TTC549 (cell line): ENCODE data around the gene FAM219A.
A peak's percentile ranks its signal among the peaks of the same experiment; 100 is the strongest.

Source experiments
- FAIRE-seq: peaks from 2 replicates; lab custom pipeline; 2012; peaks lifted over from hg19 to GRCh38; lab: Jason Lieb, UNC

FAM219A gene

GRCh38 chr9:34458013-34458958, at the start of gene FAM219A, which contains the start of gene DNAI1:
Gene FAM219A, minus strand, starts transcription at chr9:34458570. Its CDS starts 307 bp downstream, at chr9:34458263.
Gene DNAI1, plus strand, starts transcription at chr9:34458805. Its CDS starts 201 bp downstream, at chr9:34459006.
- FAIRE-seq: peak; percentile 95

- FAIRE-seq: no peak
Measured at GRCh38 chr9:34507966-34508365, 49.6 kb upstream of the FAM219A start.

GRCh38 chr9:34507556-34507955, 49.2 kb upstream of the FAM219A start:
- no peak for FAIRE-seq

- FAIRE-seq: no peak
Measured at GRCh38 chr9:34506623-34507022, 48.3 kb upstream of the FAM219A start.

- no peak for FAIRE-seq
Measured at GRCh38 chr9:34505370-34506120, 47.2 kb upstream of the FAM219A start.

GRCh38 chr9:34503406-34503805, 45.0 kb upstream of the FAM219A start:
- no peak for FAIRE-seq

GRCh38 chr9:34502891-34503290, 44.5 kb upstream of the FAM219A start:
- FAIRE-seq: no peak

GRCh38 chr9:34502471-34502870, 44.1 kb upstream of the FAM219A start:
- no peak for FAIRE-seq

- no peak for FAIRE-seq
Measured at GRCh38 chr9:34501889-34502425, 43.6 kb upstream of the FAM219A start.

- FAIRE-seq: no peak
Measured at GRCh38 chr9:34501372-34501771, 43.0 kb upstream of the FAM219A start.

- FAIRE-seq: no peak
Measured at GRCh38 chr9:34500623-34501267, 42.4 kb upstream of the FAM219A start.

- FAIRE-seq: no peak
Measured at GRCh38 chr9:34499076-34499475, 40.7 kb upstream of the FAM219A start.

GRCh38 chr9:34498553-34498952, 40.2 kb upstream of the FAM219A start:
- no peak for FAIRE-seq

GRCh38 chr9:34496149-34496712, 37.9 kb upstream of the FAM219A start:
- no peak for FAIRE-seq

- FAIRE-seq: no peak
Measured at GRCh38 chr9:34493972-34494535, 35.7 kb upstream of the FAM219A start.

- FAIRE-seq: no peak
Measured at GRCh38 chr9:34492051-34492450, 33.7 kb upstream of the FAM219A start.

GRCh38 chr9:34491596-34491995, 33.2 kb upstream of the FAM219A start:
- FAIRE-seq: no peak

GRCh38 chr9:34490760-34491159, 32.4 kb upstream of the FAM219A start:
- FAIRE-seq: no peak

- no peak for FAIRE-seq
Measured at GRCh38 chr9:34490360-34490759, 32.0 kb upstream of the FAM219A start.

GRCh38 chr9:34486572-34486971, 28.2 kb upstream of the FAM219A start:
- no peak for FAIRE-seq

- FAIRE-seq: no peak
Measured at GRCh38 chr9:34485822-34486221, 27.5 kb upstream of the FAM219A start.

- FAIRE-seq: no peak
Measured at GRCh38 chr9:34484678-34485077, 26.3 kb upstream of the FAM219A start.
